ENCODE data around the gene HNRNPL.
"Not testable (repeated sequence)": the region's sequence is repeated elsewhere in the genome, so short reads cannot be mapped to it uniquely, and the experiment has no call there.

HNRNPL gene

GRCh38 chr19:38862321-38863059 lies 12.7 kb upstream of the HNRNPL start:
- H3K4me3 ChIP-seq (ENCODE audit: low read depth, low read length), result no peak overlapping the region
- no peak for DNase-seq (ENCODE audit: low read depth)
- TF ChIP-seq MYC (IDR thresholded peaks at IDR 0.05; ENCODE audit: low read depth, low read length), result no peak
- TF ChIP-seq, protein P1, sequence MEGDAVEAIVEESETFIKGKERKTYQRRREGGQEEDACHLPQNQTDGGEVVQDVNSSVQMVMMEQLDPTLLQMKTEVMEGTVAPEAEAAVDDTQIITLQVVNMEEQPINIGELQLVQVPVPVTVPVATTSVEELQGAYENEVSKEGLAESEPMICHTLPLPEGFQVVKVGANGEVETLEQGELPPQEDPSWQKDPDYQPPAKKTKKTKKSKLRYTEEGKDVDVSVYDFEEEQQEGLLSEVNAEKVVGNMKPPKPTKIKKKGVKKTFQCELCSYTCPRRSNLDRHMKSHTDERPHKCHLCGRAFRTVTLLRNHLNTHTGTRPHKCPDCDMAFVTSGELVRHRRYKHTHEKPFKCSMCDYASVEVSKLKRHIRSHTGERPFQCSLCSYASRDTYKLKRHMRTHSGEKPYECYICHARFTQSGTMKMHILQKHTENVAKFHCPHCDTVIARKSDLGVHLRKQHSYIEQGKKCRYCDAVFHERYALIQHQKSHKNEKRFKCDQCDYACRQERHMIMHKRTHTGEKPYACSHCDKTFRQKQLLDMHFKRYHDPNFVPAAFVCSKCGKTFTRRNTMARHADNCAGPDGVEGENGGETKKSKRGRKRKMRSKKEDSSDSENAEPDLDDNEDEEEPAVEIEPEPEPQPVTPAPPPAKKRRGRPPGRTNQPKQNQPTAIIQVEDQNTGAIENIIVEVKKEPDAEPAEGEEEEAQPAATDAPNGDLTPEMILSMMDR (IDR thresholded peaks at IDR 0.05; ENCODE audit: low read depth, low read length), result no peak
- no peak for TF ChIP-seq MAX (IDR thresholded peaks at IDR 0.05; ENCODE audit: low read depth, low read length)
- TF ChIP-seq POLR2A (IDR thresholded peaks at IDR 0.05; ENCODE audit: extremely low read depth, insufficient read length), result no peak

DNA sequence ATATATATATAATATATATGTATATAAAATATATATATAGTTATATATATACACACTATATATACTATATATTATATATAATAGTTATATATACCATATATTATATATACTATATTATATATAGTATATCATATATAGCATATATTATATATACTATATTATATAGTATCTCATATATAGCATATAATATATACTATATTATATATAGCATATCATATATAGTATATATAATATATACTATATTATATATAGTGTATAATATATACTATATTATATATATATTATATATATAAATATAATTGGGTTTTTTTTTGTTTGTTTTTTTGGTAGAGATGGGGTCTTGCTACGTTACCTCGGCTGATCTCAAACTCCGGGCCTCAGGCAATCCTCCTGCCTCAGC lies 11.6 kb upstream of the HNRNPL start:
- TF ChIP-seq, protein P1 (IDR thresholded peaks at IDR 0.05; ENCODE audit: low read depth, low read length), result no peak
- TF ChIP-seq POLR2A (IDR thresholded peaks at IDR 0.05; ENCODE audit: extremely low read depth, insufficient read length) (no peak), MYC (IDR thresholded peaks at IDR 0.05; ENCODE audit: low read depth, low read length) (no peak), MAX (IDR thresholded peaks at IDR 0.05; ENCODE audit: low read depth, low read length) (no peak)
- no peak overlapping the region for H3K4me3 ChIP-seq (ENCODE audit: low read depth, low read length)
- DNase-seq (ENCODE audit: low read depth), result no peak

GRCh38 chr19:38859631-38860204 lies 9.9 kb upstream of the HNRNPL start:
- not testable (repeated sequence) for H3K4me3 ChIP-seq (ENCODE audit: low read depth, low read length); DNase-seq (ENCODE audit: low read depth)

- no peak for TF ChIP-seq MYC (IDR thresholded peaks at IDR 0.05; ENCODE audit: low read depth, low read length)
- TF ChIP-seq POLR2A (IDR thresholded peaks at IDR 0.05; ENCODE audit: extremely low read depth, insufficient read length), result no peak
- TF ChIP-seq, protein P1 (IDR thresholded peaks at IDR 0.05; ENCODE audit: low read depth, low read length), result no peak
- TF ChIP-seq MAX (IDR thresholded peaks at IDR 0.05; ENCODE audit: low read depth, low read length), result no peak
- H3K4me3 ChIP-seq (ENCODE audit: low read depth, low read length), result no peak overlapping the region
- no peak for DNase-seq (ENCODE audit: low read depth)
Observed at GRCh38 chr19:38856813-38857212, 7.0 kb upstream of the HNRNPL start.

- H3K4me3 ChIP-seq (ENCODE audit: low read depth, low read length); DNase-seq (ENCODE audit: low read depth): not testable (repeated sequence)
Observed at GRCh38 chr19:38855751-38856150, 6.0 kb upstream of the HNRNPL start.

DNA sequence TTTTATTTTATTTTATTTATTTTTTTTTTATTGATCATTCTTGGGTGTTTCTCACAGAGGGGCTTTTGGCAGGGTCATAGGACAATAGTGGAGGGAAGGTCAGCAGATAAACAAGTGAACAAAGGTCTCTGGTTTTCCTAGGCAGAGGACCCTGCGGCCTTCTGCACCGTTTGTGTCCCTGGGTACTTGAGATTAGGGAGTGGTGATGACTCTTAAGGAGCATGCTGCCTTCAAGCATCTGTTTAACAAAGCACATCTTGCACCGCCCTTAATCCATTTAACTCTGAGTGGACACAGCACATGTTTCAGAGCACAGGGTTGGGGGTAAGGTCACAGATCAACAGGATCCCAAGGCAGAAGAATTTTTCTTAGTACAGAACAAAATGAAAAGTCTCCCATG lies 5.2 kb upstream of the HNRNPL start:
- not testable (repeated sequence) for DNase-seq (ENCODE audit: low read depth); H3K4me3 ChIP-seq (ENCODE audit: low read depth, low read length)

GRCh38 chr19:38853214-38853613 lies 3.4 kb upstream of the HNRNPL start:
- no peak for DNase-seq (ENCODE audit: low read depth)
- TF ChIP-seq MYC (IDR thresholded peaks at IDR 0.05; ENCODE audit: low read depth, low read length), result no peak
- TF ChIP-seq, protein P1 (IDR thresholded peaks at IDR 0.05; ENCODE audit: low read depth, low read length), result no peak
- no peak for TF ChIP-seq POLR2A (IDR thresholded peaks at IDR 0.05; ENCODE audit: extremely low read depth, insufficient read length)
- no peak for TF ChIP-seq MAX (IDR thresholded peaks at IDR 0.05; ENCODE audit: low read depth, low read length)
- peak overlapping the region; percentile 76 for H3K4me3 ChIP-seq (ENCODE audit: low read depth, low read length)
